H1 (cell line): Measurements from ENCODE around the gene NBL1. TPM values are rescaled to one million over a fixed set of nuclear protein-coding genes. Genes with fewer than 3 reads are reported as not detected.
A peak's percentile ranks its signal among the peaks of the same experiment; 100 is the strongest.

Source experiments
- BRCA1 ChIP-seq: IDR thresholded peaks from 2 replicates; pipeline ENCODE4 v1.6.1; 2012; ENCODE audit warnings: low read depth, low read length, improper control_type of control experiment
- CHD2 ChIP-seq: IDR thresholded peaks from 2 replicates; pipeline ENCODE4 v1.6.1; 2012; ENCODE audit warnings: low read length, improper control_type of control experiment
- GTF2F1 ChIP-seq: IDR thresholded peaks from 2 replicates; pipeline ENCODE4 v1.6.1; 2012; ENCODE audit warnings: low read depth, low read length, improper control_type of control experiment, borderline replicate concordance
- KDM4A ChIP-seq: IDR thresholded peaks from one replicate; pipeline ENCODE4 v1.7.1; 2012; ENCODE audit warnings: low read depth, mild to moderate bottlenecking, moderate library complexity, low read length, inconsistent platforms; ENCODE audit not compliant: severe bottlenecking
- PHF8 ChIP-seq: fragments of 200-600 bp; sonication (generic); conservative IDR thresholded peaks from 2 replicates; pipeline ENCODE4 v1.7.1; 2012; ENCODE audit warnings: low read depth, mild to moderate bottlenecking, inconsistent platforms, low read length, moderate library complexity
- POLR2AphosphoS5 ChIP-seq: IDR thresholded peaks from 2 replicates; pipeline ENCODE4 v1.6.1; 2011; ENCODE audit warnings: low read depth, low read length
- SIN3A ChIP-seq, 2 experiments: IDR thresholded peaks in 1 of 2; conservative IDR thresholded peaks in 1 of 2; 2 replicates each; pipeline ENCODE4 v1.6.1; 2011 to 2012; ENCODE audit warnings: low read length in 2 of 2, improper control_type of control experiment in 1 of 2, low read depth in 1 of 2, mild to moderate bottlenecking in 1 of 2
- SRF ChIP-seq: IDR thresholded peaks from 2 replicates; pipeline ENCODE4 v1.6.1; 2011; ENCODE audit warnings: mild to moderate bottlenecking, low read depth, low read length, moderate library complexity
- TBP ChIP-seq: IDR thresholded peaks from 2 replicates; pipeline ENCODE4 v1.6.1; 2011; ENCODE audit warnings: low read depth, low read length, improper control_type of control experiment
- polyA plus RNA-seq, 7 experiments: library from polyadenylated mRNA; depleted of rRNA in 3 of 7; stranded (reverse) in 5 of 7; unstranded in 2 of 7; fragments of >200 nt in 5 of 7; fragments of 200-250 nt in 2 of 7; gene quantifications; 1 replicate in 5 of 7; 2 replicates in 1 of 7; 4 replicates in 1 of 7; pipeline versions ENCODE4 v1.2.1 to v1.2.3, GENCODE V29; 2011 to 2013; ENCODE audit warnings: missing spikeins in 2 of 7, mixed read lengths in 2 of 7
- total RNA-seq: library from RNA; stranded (reverse); fragmentation: NEBNext Ultra II Directional; extraction: Animal tissue kit (Norgen Biotek cat#: 25700); gene quantifications from 2 replicates; pipeline ENCODE4 v1.2.1, GENCODE V29; 2021
- TF ChIP-seq, protein P1 (sequence below): fragments of 300-600 bp; sonication (generic); IDR thresholded peaks from 2 replicates; pipeline ENCODE4 v1.7.1; 2012; ENCODE audit warnings: low read length, moderate library complexity, mild to moderate bottlenecking, inconsistent platforms; ENCODE audit not compliant: insufficient replicate concordance

The NBL1 gene
- total and polyA plus RNA-seq, 2 of the 8 experiments (the other 6 are each of a cell fraction or from before 2014, with no cell fraction given), result 8.7 to 9.7 TPM

DNA sequence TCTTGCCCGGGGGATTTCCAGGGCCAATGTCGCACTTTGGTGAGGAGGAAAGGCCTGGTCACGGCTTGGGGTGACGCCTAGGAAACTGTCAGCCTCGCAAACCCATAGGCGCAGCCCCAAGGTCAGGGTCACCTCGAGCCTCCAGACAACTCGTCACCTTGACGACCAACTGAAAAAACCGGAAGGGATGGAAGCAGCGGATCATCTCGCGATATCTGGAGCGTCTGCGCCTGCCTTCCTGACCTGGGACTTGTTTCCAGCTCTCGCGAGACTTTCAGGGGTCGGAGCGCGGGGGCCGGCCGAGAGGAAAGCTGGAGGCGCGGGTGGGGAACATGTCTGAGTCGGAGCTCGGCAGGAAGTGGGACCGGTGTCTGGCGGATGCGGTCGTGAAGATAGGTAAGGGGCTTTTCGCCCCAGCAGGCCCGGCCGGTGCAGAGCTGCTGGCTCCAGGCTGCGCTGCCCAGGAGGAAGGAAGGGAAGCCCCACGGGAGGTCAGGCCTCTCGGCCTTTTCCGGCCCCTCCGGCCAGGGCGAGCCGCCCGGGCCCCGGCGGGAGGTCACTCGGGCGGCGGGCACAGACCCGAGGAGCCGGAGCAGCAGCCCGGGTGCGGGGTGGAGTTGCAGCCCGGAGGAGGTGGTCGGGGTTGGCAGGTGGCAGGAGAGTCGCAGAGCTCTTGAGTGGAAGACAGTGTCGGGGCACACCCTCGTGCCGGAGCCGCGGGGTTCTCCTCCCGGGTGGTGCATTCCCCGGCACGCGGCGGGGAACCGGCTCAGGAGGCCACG, 47.2 kb upstream of the NBL1 start (continued):
- TF ChIP-seq, protein P1, sequence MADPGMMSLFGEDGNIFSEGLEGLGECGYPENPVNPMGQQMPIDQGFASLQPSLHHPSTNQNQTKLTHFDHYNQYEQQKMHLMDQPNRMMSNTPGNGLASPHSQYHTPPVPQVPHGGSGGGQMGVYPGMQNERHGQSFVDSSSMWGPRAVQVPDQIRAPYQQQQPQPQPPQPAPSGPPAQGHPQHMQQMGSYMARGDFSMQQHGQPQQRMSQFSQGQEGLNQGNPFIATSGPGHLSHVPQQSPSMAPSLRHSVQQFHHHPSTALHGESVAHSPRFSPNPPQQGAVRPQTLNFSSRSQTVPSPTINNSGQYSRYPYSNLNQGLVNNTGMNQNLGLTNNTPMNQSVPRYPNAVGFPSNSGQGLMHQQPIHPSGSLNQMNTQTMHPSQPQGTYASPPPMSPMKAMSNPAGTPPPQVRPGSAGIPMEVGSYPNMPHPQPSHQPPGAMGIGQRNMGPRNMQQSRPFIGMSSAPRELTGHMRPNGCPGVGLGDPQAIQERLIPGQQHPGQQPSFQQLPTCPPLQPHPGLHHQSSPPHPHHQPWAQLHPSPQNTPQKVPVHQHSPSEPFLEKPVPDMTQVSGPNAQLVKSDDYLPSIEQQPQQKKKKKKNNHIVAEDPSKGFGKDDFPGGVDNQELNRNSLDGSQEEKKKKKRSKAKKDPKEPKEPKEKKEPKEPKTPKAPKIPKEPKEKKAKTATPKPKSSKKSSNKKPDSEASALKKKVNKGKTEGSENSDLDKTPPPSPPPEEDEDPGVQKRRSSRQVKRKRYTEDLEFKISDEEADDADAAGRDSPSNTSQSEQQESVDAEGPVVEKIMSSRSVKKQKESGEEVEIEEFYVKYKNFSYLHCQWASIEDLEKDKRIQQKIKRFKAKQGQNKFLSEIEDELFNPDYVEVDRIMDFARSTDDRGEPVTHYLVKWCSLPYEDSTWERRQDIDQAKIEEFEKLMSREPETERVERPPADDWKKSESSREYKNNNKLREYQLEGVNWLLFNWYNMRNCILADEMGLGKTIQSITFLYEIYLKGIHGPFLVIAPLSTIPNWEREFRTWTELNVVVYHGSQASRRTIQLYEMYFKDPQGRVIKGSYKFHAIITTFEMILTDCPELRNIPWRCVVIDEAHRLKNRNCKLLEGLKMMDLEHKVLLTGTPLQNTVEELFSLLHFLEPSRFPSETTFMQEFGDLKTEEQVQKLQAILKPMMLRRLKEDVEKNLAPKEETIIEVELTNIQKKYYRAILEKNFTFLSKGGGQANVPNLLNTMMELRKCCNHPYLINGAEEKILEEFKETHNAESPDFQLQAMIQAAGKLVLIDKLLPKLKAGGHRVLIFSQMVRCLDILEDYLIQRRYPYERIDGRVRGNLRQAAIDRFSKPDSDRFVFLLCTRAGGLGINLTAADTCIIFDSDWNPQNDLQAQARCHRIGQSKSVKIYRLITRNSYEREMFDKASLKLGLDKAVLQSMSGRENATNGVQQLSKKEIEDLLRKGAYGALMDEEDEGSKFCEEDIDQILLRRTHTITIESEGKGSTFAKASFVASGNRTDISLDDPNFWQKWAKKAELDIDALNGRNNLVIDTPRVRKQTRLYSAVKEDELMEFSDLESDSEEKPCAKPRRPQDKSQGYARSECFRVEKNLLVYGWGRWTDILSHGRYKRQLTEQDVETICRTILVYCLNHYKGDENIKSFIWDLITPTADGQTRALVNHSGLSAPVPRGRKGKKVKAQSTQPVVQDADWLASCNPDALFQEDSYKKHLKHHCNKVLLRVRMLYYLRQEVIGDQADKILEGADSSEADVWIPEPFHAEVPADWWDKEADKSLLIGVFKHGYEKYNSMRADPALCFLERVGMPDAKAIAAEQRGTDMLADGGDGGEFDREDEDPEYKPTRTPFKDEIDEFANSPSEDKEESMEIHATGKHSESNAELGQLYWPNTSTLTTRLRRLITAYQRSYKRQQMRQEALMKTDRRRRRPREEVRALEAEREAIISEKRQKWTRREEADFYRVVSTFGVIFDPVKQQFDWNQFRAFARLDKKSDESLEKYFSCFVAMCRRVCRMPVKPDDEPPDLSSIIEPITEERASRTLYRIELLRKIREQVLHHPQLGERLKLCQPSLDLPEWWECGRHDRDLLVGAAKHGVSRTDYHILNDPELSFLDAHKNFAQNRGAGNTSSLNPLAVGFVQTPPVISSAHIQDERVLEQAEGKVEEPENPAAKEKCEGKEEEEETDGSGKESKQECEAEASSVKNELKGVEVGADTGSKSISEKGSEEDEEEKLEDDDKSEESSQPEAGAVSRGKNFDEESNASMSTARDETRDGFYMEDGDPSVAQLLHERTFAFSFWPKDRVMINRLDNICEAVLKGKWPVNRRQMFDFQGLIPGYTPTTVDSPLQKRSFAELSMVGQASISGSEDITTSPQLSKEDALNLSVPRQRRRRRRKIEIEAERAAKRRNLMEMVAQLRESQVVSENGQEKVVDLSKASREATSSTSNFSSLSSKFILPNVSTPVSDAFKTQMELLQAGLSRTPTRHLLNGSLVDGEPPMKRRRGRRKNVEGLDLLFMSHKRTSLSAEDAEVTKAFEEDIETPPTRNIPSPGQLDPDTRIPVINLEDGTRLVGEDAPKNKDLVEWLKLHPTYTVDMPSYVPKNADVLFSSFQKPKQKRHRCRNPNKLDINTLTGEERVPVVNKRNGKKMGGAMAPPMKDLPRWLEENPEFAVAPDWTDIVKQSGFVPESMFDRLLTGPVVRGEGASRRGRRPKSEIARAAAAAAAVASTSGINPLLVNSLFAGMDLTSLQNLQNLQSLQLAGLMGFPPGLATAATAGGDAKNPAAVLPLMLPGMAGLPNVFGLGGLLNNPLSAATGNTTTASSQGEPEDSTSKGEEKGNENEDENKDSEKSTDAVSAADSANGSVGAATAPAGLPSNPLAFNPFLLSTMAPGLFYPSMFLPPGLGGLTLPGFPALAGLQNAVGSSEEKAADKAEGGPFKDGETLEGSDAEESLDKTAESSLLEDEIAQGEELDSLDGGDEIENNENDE, result no peak
- TF ChIP-seq SRF (no peak), GTF2F1 (0 out of 2 replicates have a peak, but pooled peaks have one; percentile 51), TBP (peak; percentile 73; the same call in 1 of the 2 replicates), KDM4A (peak; percentile 84), CHD2 (peak; percentile 99), SIN3A (conservative IDR thresholded peaks at IDR 0.05 in 1 of 2, IDR thresholded peaks at IDR 0.05 in 1 of 2; ENCODE audit: low read depth in 1 of 2, low read length in 2 of 2) (peak; percentile 53 to 87; a peak in 3 of 4 replicates), PHF8 (peak; percentile 74), BRCA1 (peak; percentile 92), POLR2AphosphoS5 (peak; percentile 32)
